NCI-H1694 (cell line): ENCODE results near the gene PRKACB.
"Not testable (repeated sequence)": the region's sequence is repeated elsewhere in the genome, so short reads cannot be mapped to it uniquely, and the experiment has no call there.

ENCODE experiments used
- DNase-seq: peaks from one replicate; lab custom pipeline; 2025; lab: John Stamatoyannopoulos, UW

Gene PRKACB

GRCh38 chr1:84143796-84144565, at the start of gene PRKACB:
Gene PRKACB, plus strand, starts transcription at chr1:84144271. Its CDS starts 91 bp downstream, at chr1:84144362.
- DNase-seq = no peak

- DNase-seq = no peak
Observed at GRCh38 chr1:84095308-84095707, 48.8 kb upstream of the PRKACB start.

GRCh38 chr1:84096176-84096575, 47.9 kb upstream of the PRKACB start:
- no peak for DNase-seq

GRCh38 chr1:84101204-84101603, 42.9 kb upstream of the PRKACB start:
- DNase-seq = no peak

- peak; percentile 34 for DNase-seq
Observed at GRCh38 chr1:84103197-84103992, 40.7 kb upstream of the PRKACB start.

- not testable (repeated sequence) for DNase-seq
Observed at GRCh38 chr1:84107538-84107937, 36.5 kb upstream of the PRKACB start.

GRCh38 chr1:84107955-84108354, 36.1 kb upstream of the PRKACB start:
- DNase-seq = no peak

GRCh38 chr1:84108900-84109578, 35.0 kb upstream of the PRKACB start:
- DNase-seq = no peak

GRCh38 chr1:84110629-84111028, 33.4 kb upstream of the PRKACB start:
- DNase-seq = no peak

- no peak for DNase-seq
Observed at GRCh38 chr1:84116558-84116957, 27.5 kb upstream of the PRKACB start.

GRCh38 chr1:84117868-84118267, 26.2 kb upstream of the PRKACB start:
- DNase-seq = no peak

GRCh38 chr1:84121360-84121759, 22.7 kb upstream of the PRKACB start:
- DNase-seq = no peak

GRCh38 chr1:84122780-84123382, 21.2 kb upstream of the PRKACB start:
- peak; percentile 62 for DNase-seq

- DNase-seq = no peak
Observed at GRCh38 chr1:84133479-84133878, 10.6 kb upstream of the PRKACB start.

- no peak for DNase-seq
Observed at GRCh38 chr1:84135341-84135740, 8.7 kb upstream of the PRKACB start.

GRCh38 chr1:84141182-84142003, 2.7 kb upstream of the PRKACB start:
- peak; percentile 5 for DNase-seq

- DNase-seq = no peak
Observed at GRCh38 chr1:84145068-84145467, 997 bp downstream of the PRKACB start.

- DNase-seq = no peak
Observed at GRCh38 chr1:84146411-84147032, 2.5 kb downstream of the PRKACB start.

- no peak for DNase-seq
Observed at GRCh38 chr1:84148758-84149157, 4.7 kb downstream of the PRKACB start.

GRCh38 chr1:84152649-84153056, 8.6 kb downstream of the PRKACB start:
- no peak for DNase-seq

GRCh38 chr1:84155517-84155916, 11.4 kb downstream of the PRKACB start:
- no peak for DNase-seq
